OCI-LY3 (cell line): ENCODE measurements around the gene IFNG.

Experiments
- CTCF ChIP-seq: fragments of 200-600, 300-600 bp; sonication (generic); IDR thresholded peaks from 2 replicates; pipeline ENCODE4 v1.5.1; 2014; ENCODE audit warnings: antibody characterized with exemption, low read length, low read depth
- EZH2phosphoT487 ChIP-seq: fragments of 200-600 bp; shearing (Covaris generic); IDR thresholded peaks from 2 replicates; pipeline ENCODE4 v1.6.1; 2018; ENCODE audit warnings: antibody characterized with exemption, mixed run types, low read depth

GRCh38 chr12:68111995-68112394, 47.5 kb downstream of the IFNG start:
- TF ChIP-seq CTCF (no peak), EZH2phosphoT487 (no peak)
